ENCODE data around the gene SMC5. TPM values are rescaled to one million over a fixed set of nuclear protein-coding genes. Genes with fewer than 3 reads are reported as not detected.

Gene SMC5
- total RNA-seq, 2 donors from 2014 or later: 22.6 to 46.1 TPM

DNA sequence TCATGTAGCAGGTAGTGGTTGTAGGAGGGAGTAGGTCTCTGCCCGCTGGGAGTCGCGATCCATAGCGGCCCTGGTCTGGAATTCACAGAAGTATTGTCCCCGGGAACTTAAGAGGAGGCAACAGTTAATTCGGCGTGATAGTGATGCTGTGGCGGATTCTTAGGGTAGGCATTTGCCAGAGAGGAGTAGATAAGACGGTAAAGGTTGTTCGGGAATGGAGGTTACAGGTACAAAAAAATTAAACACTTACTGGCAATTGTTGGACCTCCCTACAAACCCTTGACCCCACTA lies 679 bp downstream of the SMC5 start:
- peaks cover 9% of the 10 kb centered on the region for H3K36me3 ChIP-seq
- peak overlapping the region; percentile 85 for H3K4me3 ChIP-seq
- TF ChIP-seq, protein P1, sequence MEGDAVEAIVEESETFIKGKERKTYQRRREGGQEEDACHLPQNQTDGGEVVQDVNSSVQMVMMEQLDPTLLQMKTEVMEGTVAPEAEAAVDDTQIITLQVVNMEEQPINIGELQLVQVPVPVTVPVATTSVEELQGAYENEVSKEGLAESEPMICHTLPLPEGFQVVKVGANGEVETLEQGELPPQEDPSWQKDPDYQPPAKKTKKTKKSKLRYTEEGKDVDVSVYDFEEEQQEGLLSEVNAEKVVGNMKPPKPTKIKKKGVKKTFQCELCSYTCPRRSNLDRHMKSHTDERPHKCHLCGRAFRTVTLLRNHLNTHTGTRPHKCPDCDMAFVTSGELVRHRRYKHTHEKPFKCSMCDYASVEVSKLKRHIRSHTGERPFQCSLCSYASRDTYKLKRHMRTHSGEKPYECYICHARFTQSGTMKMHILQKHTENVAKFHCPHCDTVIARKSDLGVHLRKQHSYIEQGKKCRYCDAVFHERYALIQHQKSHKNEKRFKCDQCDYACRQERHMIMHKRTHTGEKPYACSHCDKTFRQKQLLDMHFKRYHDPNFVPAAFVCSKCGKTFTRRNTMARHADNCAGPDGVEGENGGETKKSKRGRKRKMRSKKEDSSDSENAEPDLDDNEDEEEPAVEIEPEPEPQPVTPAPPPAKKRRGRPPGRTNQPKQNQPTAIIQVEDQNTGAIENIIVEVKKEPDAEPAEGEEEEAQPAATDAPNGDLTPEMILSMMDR (IDR thresholded peaks at IDR 0.05): no peak
- peak overlapping the region; percentile 91 to 93 for H3K27ac ChIP-seq
- DNase-seq (ENCODE audit: low spot score): no peak
- peaks cover 37 to 64% of the 10 kb centered on the region in 2 donors for H3K4me1 ChIP-seq (ENCODE audit: control insufficient read depth in 1 of 2, low read depth in 2 of 2)
- ATAC-seq (ENCODE audit: insufficient number of reproducible peaks, low FRiP score, low read depth): no peak
- no peaks in the 10 kb centered on the region for H3K9me3 ChIP-seq
- H3K27me3 ChIP-seq (replicated peaks; ENCODE audit: insufficient read depth): no peaks in the 10 kb centered on the region

GRCh38 chr9:70260007-70260443 lies 1.2 kb downstream of the SMC5 start:
- Histone ChIP-seq H3K4me3 (peak overlapping the region; percentile 85), H3K27me3 (replicated peaks; ENCODE audit: insufficient read depth) (no peaks in the 10 kb centered on the region), H3K4me1 (ENCODE audit: control insufficient read depth in 1 of 2, low read depth in 2 of 2) (peaks cover 34 to 64% of the 10 kb centered on the region in 2 donors), H3K27ac (no peak overlapping the region), H3K36me3 (peaks cover 15% of the 10 kb centered on the region), H3K9me3 (no peaks in the 10 kb centered on the region)
- ATAC-seq (ENCODE audit: insufficient number of reproducible peaks, low FRiP score, low read depth) (no peak), DNase-seq (ENCODE audit: low spot score) (no peak)
- TF ChIP-seq, protein P1 (IDR thresholded peaks at IDR 0.05): no peak

GRCh38 chr9:70260606-70261005 lies 1.8 kb downstream of the SMC5 start:
- no peak for DNase-seq (ENCODE audit: low spot score)
- no peak overlapping the region for H3K27ac ChIP-seq
- H3K4me3 ChIP-seq: peak overlapping the region; percentile 85
- TF ChIP-seq, protein P1 (IDR thresholded peaks at IDR 0.05): no peak
- peaks cover 20% of the 10 kb centered on the region for H3K36me3 ChIP-seq
- H3K9me3 ChIP-seq: no peaks in the 10 kb centered on the region
- no peaks in the 10 kb centered on the region for H3K27me3 ChIP-seq (replicated peaks; ENCODE audit: insufficient read depth)
- ATAC-seq (ENCODE audit: insufficient number of reproducible peaks, low FRiP score, low read depth): no peak
- peaks cover 32 to 59% of the 10 kb centered on the region in 2 donors for H3K4me1 ChIP-seq (ENCODE audit: control insufficient read depth in 1 of 2, low read depth in 2 of 2)

DNA sequence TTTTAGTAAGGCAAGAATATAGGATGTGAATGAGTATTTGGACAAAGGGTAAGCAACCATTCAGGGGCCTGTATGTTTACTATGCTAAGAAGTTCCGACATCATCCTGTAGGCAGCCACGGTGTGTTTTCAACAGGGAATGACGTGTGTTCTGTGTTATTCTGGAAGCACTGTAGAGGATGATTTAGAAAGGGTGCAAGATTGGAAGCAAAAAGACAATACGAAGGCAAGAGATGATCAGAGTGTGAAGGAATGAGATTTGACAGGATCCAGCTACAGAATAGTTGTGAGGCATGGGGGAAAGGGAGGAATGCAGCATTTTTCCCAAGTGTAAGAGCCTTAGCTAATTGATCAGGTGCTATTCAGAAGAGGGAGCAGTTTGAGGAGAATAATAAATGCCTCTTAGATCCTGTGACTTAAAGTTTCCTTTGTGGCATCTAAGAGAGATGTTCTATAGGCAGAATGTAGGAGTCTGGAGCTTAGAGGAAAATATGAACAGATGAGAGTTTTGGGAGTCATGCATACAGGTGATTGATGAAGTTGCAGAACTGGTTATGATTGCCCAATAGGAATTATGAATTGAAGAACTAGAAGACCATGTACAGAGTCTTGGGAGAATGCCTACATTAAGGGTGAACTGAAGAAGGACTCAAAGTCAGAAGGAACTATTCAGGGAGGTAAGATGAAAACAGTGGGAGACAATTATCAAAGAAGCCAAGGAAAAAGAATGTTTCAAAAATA lies 2.5 kb downstream of the SMC5 start:
- no peaks in the 10 kb centered on the region for H3K27me3 ChIP-seq (replicated peaks; ENCODE audit: insufficient read depth)
- no peak for ATAC-seq (ENCODE audit: insufficient number of reproducible peaks, low FRiP score, low read depth)
- peak overlapping the region; percentile 85 for H3K4me3 ChIP-seq

DNA sequence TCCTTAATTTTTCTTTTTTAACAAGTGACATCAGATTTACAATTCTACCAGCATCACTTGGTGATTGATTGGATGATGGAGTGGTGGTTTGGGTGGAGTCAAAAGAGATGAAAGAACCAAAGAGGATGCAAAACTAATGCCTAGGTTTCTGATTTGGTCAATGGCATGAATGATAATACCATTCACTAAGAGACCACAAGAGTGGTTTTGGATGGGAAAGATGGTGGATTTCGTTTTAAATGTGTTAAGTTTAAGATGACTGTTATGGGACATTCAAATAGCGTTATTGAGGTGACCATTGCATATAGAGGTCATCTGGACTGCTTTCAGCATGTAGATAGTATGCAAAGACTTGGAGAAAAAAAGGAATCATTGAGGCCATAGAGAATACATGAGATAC lies 3.6 kb downstream of the SMC5 start:
- Histone ChIP-seq H3K36me3 (peaks cover 21% of the 10 kb centered on the region), H3K9me3 (no peaks in the 10 kb centered on the region), H3K4me1 (ENCODE audit: control insufficient read depth in 1 of 2, low read depth in 2 of 2) (peaks cover 30 to 42% of the 10 kb centered on the region in 2 donors), H3K4me3 (no peak overlapping the region), H3K27me3 (replicated peaks; ENCODE audit: insufficient read depth) (no peaks in the 10 kb centered on the region), H3K27ac (no peak overlapping the region)
- DNase-seq (ENCODE audit: low spot score) (no peak), ATAC-seq (ENCODE audit: insufficient number of reproducible peaks, low FRiP score, low read depth) (no peak)
- TF ChIP-seq, protein P1 (IDR thresholded peaks at IDR 0.05): no peak

More for the DNA sequence above, 2.5 kb downstream of the SMC5 start:
- H3K36me3 ChIP-seq: peaks cover 21% of the 10 kb centered on the region
- TF ChIP-seq, protein P1 (IDR thresholded peaks at IDR 0.05): no peak
- peaks cover 32 to 53% of the 10 kb centered on the region in 2 donors for H3K4me1 ChIP-seq (ENCODE audit: control insufficient read depth in 1 of 2, low read depth in 2 of 2)
- DNase-seq (ENCODE audit: low spot score): no peak
- H3K27ac ChIP-seq: no peak overlapping the region
- H3K9me3 ChIP-seq: no peaks in the 10 kb centered on the region

Measured in thoracic aorta (tissue), 2 donors.